Fibroblast of lung (primary cell): ENCODE results near the gene PDC.

Experiments
- CTCF ChIP-seq, 2 donors: IDR thresholded peaks in 1 of 2; conservative IDR thresholded peaks in 1 of 2; 1 replicate in 1 of 2; 2 replicates in 1 of 2; pipeline ENCODE4 v1.5.1; 2011 to 2012; ENCODE audit warnings: low read length in 2 of 2, control low read depth in 1 of 2, inconsistent platforms in 1 of 2, low read depth in 1 of 2, mild to moderate bottlenecking in 1 of 2
- EZH2 ChIP-seq: IDR thresholded peaks from 2 replicates; pipeline ENCODE4 v1.5.1; 2012; ENCODE audit warnings: low read length, control low read depth, mild to moderate bottlenecking; ENCODE audit errors: missing control alignments

- no peak for TF ChIP-seq CTCF (conservative IDR thresholded peaks at IDR 0.05 in 1 of 2, IDR thresholded peaks at IDR 0.05 in 1 of 2; ENCODE audit: low read depth in 1 of 2, low read length in 2 of 2)
- no peak for TF ChIP-seq EZH2
Observed at GRCh38 chr1:186418503-186418902, 42.4 kb downstream of the PDC start.
